Gastroesophageal sphincter (tissue), 4 donors: ENCODE data around the gene COL8A1. TPM values are rescaled to one million over a fixed set of nuclear protein-coding genes. Genes with fewer than 3 reads are reported as not detected.

Source experiments
- ATAC-seq: fragments of 150-250 bp; one replicate; pipeline ENCODE4 v1.9.1; 2016; ENCODE audit warnings: mild to moderate bottlenecking, moderate library complexity
- H3K27ac ChIP-seq, 4 donors: fragments of 200-600 bp; sonication (generic) in 3 of 4; 1 replicate in 3 of 4; 2 replicates in 1 of 4; pipeline ENCODE4 v1.5.1; 2016 to 2019
- H3K27me3 ChIP-seq: fragments of 200-600 bp; sonication (generic); one replicate; pipeline ENCODE4 v1.5.1; 2019
- H3K36me3 ChIP-seq, 2 donors: fragments of 200-600 bp; sonication (generic); one replicate each; pipeline ENCODE4 v1.5.1; 2019; ENCODE audit warnings: control low read depth in 1 of 2
- H3K4me1 ChIP-seq, 3 donors: fragments of 200-600 bp; sonication (generic); 1 replicate in 2 of 3; 2 replicates in 1 of 3; pipeline ENCODE4 v1.5.1; 2016 to 2019; ENCODE audit warnings: control low read depth in 2 of 3
- H3K4me3 ChIP-seq, 2 donors: fragments of 200-600 bp; sonication (generic); one replicate each; pipeline ENCODE4 v1.5.1; 2019; ENCODE audit warnings: mild to moderate bottlenecking in 1 of 2, moderate library complexity in 1 of 2
- H3K9me3 ChIP-seq, 3 donors: fragments of 200-600 bp; sonication (generic); one replicate each; pipeline ENCODE4 v1.5.1; 2017 to 2019; ENCODE audit warnings: control low read depth in 2 of 3
- EP300 ChIP-seq: sonication (generic); formaldehyde crosslinking; IDR thresholded peaks from one replicate; pipeline ENCODE4 v1.6.1; 2017; ENCODE audit warnings: antibody characterized with exemption, mild to moderate bottlenecking
- POLR2A ChIP-seq, 2 donors: fragments of 450-650 bp; IDR thresholded peaks; one replicate each; pipeline ENCODE4 v1.6.1; 2017; ENCODE audit warnings: antibody characterized with exemption in 2 of 2, mild to moderate bottlenecking in 2 of 2, moderate library complexity in 1 of 2
- POLR2AphosphoS5 ChIP-seq: sonication (generic); formaldehyde crosslinking; IDR thresholded peaks from one replicate; pipeline ENCODE4 v1.6.1; 2017; ENCODE audit warnings: antibody characterized with exemption
- WGBS, 2 donors: methylation state at CpG; one replicate each; pipeline ENCODE4 v1.1.5; 2018; ENCODE audit warnings: low coverage in 1 of 2; 5-methylcytosine and 5-hydroxymethylcytosine counted together
- total RNA-seq, 4 donors: library from RNA; depleted of rRNA; stranded (reverse); fragments of >200 nt; gene quantifications; one replicate each; pipeline ENCODE4 v1.1.0, GENCODE V29; 2016
- TF ChIP-seq, protein P1 (sequence below), 4 experiments: fragments of 200-600 bp in 2 of 4; fragments of 450-650 bp in 2 of 4; sonication (generic) in 1 of 4; IDR thresholded peaks; one replicate each; pipeline ENCODE4 v1.5.1; 2017 to 2019; ENCODE audit warnings: antibody characterized with exemption in 4 of 4, mild to moderate bottlenecking in 2 of 4, moderate library complexity in 2 of 4

Gene COL8A1
- total RNA-seq, 4 donors from 2014 or later: 20.3 to 136 (median 80.1) TPM

DNA sequence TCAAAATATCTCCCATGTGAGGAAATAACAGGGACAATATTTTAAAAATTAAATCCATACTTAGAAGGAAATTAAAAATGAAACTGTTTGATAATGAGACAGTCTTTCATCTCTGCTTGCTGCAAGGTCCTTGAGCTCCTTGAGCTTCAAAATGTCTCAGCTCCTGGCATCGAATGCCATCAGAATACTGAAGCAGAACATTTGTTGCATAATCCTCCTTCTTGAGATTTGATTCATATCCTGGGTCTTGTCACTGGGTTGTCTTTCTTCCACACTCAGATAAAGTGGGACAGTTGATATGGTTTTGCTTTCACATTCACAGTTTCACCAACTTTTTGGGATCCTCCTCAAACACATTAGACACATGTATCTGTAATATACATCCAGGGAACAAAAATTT is 27.8 kb downstream of the COL8A1 start:
- no peak overlapping the region for H3K4me3 ChIP-seq
- peak; percentile 71 for ATAC-seq
- no peaks in the 10 kb centered on the region for H3K9me3 ChIP-seq
- peak overlapping the region in 1 of 4 donors; percentile 13 for H3K27ac ChIP-seq
- no peak for TF ChIP-seq POLR2A (IDR thresholded peaks at IDR 0.05)
- TF ChIP-seq POLR2AphosphoS5: no peak
- TF ChIP-seq, protein P1, sequence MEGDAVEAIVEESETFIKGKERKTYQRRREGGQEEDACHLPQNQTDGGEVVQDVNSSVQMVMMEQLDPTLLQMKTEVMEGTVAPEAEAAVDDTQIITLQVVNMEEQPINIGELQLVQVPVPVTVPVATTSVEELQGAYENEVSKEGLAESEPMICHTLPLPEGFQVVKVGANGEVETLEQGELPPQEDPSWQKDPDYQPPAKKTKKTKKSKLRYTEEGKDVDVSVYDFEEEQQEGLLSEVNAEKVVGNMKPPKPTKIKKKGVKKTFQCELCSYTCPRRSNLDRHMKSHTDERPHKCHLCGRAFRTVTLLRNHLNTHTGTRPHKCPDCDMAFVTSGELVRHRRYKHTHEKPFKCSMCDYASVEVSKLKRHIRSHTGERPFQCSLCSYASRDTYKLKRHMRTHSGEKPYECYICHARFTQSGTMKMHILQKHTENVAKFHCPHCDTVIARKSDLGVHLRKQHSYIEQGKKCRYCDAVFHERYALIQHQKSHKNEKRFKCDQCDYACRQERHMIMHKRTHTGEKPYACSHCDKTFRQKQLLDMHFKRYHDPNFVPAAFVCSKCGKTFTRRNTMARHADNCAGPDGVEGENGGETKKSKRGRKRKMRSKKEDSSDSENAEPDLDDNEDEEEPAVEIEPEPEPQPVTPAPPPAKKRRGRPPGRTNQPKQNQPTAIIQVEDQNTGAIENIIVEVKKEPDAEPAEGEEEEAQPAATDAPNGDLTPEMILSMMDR (IDR thresholded peaks at IDR 0.05): no peak
- no peak for TF ChIP-seq EP300
- H3K27me3 ChIP-seq: no peaks in the 10 kb centered on the region
- no peaks in the 10 kb centered on the region for H3K36me3 ChIP-seq
- WGBS, 2 donors: 57 to 67% methylated on average over 1 of the region's 1 CpG
- peaks cover 4 to 40% (median 6%) of the 10 kb centered on the region in 3 donors for H3K4me1 ChIP-seq

DNA sequence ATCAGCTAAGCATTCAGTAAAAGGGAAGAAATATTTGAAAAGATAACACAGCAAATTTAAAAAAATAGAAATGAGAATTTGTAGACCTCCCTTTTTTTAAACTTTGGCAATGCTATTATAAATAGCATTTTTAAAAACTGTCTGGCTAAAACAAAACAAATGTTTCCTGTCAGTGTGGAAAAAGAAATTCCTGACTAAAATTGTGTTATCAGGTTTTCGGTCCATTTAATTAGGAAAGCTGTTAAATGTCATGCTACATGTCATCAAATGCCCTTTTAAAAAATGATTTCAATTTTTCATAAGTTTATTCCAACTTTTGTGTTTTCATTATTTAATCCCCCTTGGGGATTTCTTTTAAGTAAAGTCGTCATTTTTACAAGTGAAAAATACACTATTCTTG is 29.6 kb downstream of the COL8A1 start:
- Histone ChIP-seq H3K27ac (peak overlapping the region in 1 of 4 donors; percentile 22), H3K9me3 (no peaks in the 10 kb centered on the region), H3K4me1 (peaks cover 4 to 40% (median 6%) of the 10 kb centered on the region in 3 donors), H3K27me3 (no peaks in the 10 kb centered on the region), H3K36me3 (no peaks in the 10 kb centered on the region), H3K4me3 (no peak overlapping the region)
- WGBS, 2 donors: 8 to 32% methylated on average over 2 of the region's 2 CpGs
- no peak for ATAC-seq
- TF ChIP-seq POLR2A (IDR thresholded peaks at IDR 0.05) (no peak), EP300 (no peak), POLR2AphosphoS5 (no peak)
- TF ChIP-seq, protein P1 (IDR thresholded peaks at IDR 0.05): no peak

DNA sequence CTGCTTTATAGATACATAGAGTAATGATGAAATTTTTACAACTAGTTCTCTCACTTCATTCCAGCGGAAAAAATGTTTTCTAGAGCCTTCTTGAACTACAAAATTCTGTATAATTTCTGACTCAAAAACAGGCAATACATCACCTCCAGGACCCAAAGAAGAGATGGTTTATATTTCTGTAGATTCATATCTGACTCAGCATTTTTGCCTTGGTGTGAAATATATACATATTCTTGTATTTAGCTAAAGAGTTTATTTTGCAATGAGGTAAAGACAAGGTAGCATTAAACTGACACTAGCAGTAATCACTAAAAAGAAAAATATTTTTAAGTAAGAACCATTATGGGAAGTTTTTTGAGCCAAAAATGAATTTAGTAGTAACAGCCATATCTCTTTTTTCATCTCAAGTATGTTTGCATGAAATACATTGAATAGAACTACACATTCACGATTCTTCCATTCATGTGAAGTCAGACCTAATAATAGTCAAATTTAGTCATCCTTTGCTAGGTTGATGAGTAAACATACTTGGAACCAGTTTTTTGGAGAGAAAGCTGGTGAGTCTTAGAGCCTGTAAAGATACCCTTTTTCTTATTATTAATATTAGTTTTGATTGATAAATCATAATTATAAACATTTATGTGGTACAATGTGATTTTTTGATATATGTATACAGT is 31.6 kb downstream of the COL8A1 start:
- no peaks in the 10 kb centered on the region for H3K27me3 ChIP-seq
- no peaks in the 10 kb centered on the region for H3K9me3 ChIP-seq
- WGBS, 2 donors: 58 to 69% methylated on average over 2 of the region's 2 CpGs
- peaks cover 6 to 50% (median 10%) of the 10 kb centered on the region in 3 donors for H3K4me1 ChIP-seq
- H3K4me3 ChIP-seq: no peak overlapping the region
- H3K27ac ChIP-seq: no peak overlapping the region
- no peak for TF ChIP-seq POLR2AphosphoS5
- TF ChIP-seq, protein P1 (IDR thresholded peaks at IDR 0.05): no peak
- TF ChIP-seq POLR2A (IDR thresholded peaks at IDR 0.05): no peak
- no peak for TF ChIP-seq EP300
- ATAC-seq: no peak
- H3K36me3 ChIP-seq: no peaks in the 10 kb centered on the region

DNA sequence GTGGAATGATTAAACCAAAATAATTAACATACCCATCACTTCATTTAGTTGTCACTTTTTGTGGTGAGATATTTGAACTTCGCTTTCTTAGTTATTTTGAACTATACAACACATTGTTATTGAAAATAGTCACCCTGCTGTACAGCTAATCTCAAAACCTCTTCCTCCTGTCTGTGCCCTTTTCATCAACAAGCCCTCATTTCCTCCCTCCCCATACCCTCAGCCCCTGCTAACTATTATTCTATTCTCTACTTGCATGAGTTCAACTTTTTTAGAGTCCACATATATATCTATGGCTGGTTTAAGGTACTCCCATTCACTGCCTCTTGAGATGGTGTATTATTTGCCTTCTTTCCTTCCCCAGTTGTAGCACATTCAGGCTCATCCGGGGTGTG is 32.2 kb downstream of the COL8A1 start:
- Histone ChIP-seq H3K9me3 (no peaks in the 10 kb centered on the region), H3K27ac (peak overlapping the region in 1 of 4 donors; percentile 10), H3K4me3 (no peak overlapping the region), H3K4me1 (peaks cover 6 to 52% (median 12%) of the 10 kb centered on the region in 3 donors), H3K36me3 (no peaks in the 10 kb centered on the region), H3K27me3 (no peaks in the 10 kb centered on the region)
- 86% methylated on average over 2 of the region's 2 CpGs for WGBS, 2 donors
- no peak for ATAC-seq
- TF ChIP-seq, protein P1 (IDR thresholded peaks at IDR 0.05): no peak
- TF ChIP-seq POLR2AphosphoS5: no peak
- TF ChIP-seq POLR2A (IDR thresholded peaks at IDR 0.05): no peak
- TF ChIP-seq EP300: no peak
